Thymus (tissue), 11 donors: ENCODE measurements around the gene CLDN16. TPM values are rescaled to one million over a fixed set of nuclear protein-coding genes. Genes with fewer than 3 reads are reported as not detected.
A peak's percentile ranks its signal among the peaks of the same experiment; 100 is the strongest.

Experiments used
- DNase-seq, 9 donors: peaks; one replicate each; pipeline ENCODE4 v3.0.0-alpha.2; 2013; ENCODE audit warnings: low spot score in 9 of 9, low read depth in 6 of 9, missing footprints in 1 of 9
- H3K27ac ChIP-seq, 2 donors: one replicate each; pipeline ENCODE4 v1.5.1; 2013; ENCODE audit warnings: control low read depth in 1 of 2, low read depth in 1 of 2, low read length in 1 of 2, mild to moderate bottlenecking in 1 of 2, moderate library complexity in 1 of 2
- H3K27me3 ChIP-seq, 2 donors: one replicate each; pipeline ENCODE4 v1.5.1; 2013; ENCODE audit warnings: low read length in 1 of 2; ENCODE audit not compliant: control insufficient read depth in 2 of 2, insufficient read depth in 1 of 2
- H3K36me3 ChIP-seq, 2 donors: one replicate each; pipeline ENCODE4 v1.5.1; 2013; ENCODE audit warnings: low read length in 1 of 2, mild to moderate bottlenecking in 1 of 2, moderate library complexity in 1 of 2; ENCODE audit not compliant: control insufficient read depth in 2 of 2, insufficient read depth in 2 of 2
- H3K4me1 ChIP-seq, 2 donors: one replicate each; pipeline ENCODE4 v1.5.1; 2013; ENCODE audit warnings: low read length in 2 of 2; ENCODE audit not compliant: control insufficient read depth in 2 of 2, insufficient read depth in 2 of 2
- H3K4me3 ChIP-seq, 2 donors: one replicate each; pipeline ENCODE4 v1.5.1; 2013; ENCODE audit warnings: low read length in 2 of 2, control low read depth in 1 of 2, mild to moderate bottlenecking in 1 of 2
- H3K9me3 ChIP-seq, 2 donors: one replicate each; pipeline ENCODE4 v1.5.1; 2013; ENCODE audit warnings: low read length in 1 of 2, mild to moderate bottlenecking in 1 of 2; ENCODE audit not compliant: control insufficient read depth in 2 of 2, insufficient read depth in 1 of 2
- WGBS: extraction: QIAGEN DNeasy Blood & Tissue Kit; methylation state at CpG from one replicate; pipeline ENCODE4 v1.1.7; 2013; 5-methylcytosine and 5-hydroxymethylcytosine counted together
- polyA plus RNA-seq: library from polyadenylated mRNA; stranded (reverse); fragments of 200-250 nt; gene quantifications from one replicate; pipeline ENCODE4 v1.2.3, GENCODE V29; 2013
- total RNA-seq: library from RNA; stranded (reverse); fragments of 120-200 nt; gene quantifications from one replicate; pipeline ENCODE4 v1.2.4, GENCODE V29; 2013
- donor health status: healthy.

CLDN16 gene
- total and polyA plus RNA-seq, 2 donors = 0.52 to 1.3 TPM

DNA sequence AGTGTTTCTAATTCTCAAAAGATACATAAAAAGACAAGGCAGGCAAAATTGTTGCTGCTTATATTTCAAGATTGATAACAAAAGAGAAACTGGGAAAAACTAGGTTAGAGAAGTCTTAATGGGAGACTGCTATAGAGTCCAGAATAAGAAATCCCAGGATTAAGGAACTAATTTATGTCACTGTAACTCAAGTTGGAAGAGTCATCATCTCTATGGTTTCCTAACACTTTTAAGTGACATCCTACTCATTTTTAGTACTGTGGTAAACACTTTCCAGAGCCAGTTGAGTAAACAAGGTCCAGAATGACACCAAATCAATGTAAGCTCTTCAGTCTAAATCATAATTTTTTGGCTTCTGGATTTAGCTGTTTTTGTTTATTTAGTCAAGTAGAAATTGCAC, 8.0 kb downstream of the CLDN16 start:
- DNase-seq = no peak
- Histone ChIP-seq H3K27ac (no peak overlapping the region), H3K36me3 (no peaks in the 10 kb centered on the region), H3K27me3 (no peaks in the 10 kb centered on the region), H3K4me1 (no peaks in the 10 kb centered on the region), H3K9me3 (no peaks in the 10 kb centered on the region), H3K4me3 (no peak overlapping the region)

DNA sequence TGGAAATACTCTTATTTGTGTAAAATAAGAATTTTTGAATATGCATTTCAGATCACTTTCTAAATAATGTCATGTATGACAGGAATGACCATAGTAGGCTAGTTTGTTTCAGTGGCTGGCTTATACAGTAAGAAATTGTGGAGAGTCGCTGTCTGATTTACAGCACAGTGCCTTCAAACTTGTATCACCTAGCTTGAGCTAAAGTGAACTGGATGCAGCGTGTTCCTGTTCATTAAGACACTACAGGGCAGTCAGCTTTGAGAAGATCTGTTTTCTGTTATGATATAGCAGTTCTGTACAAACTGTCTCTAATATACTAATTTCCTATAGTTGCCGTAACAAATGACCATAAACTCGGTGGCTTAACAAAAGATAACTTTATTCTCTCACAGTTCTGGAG, 9.9 kb downstream of the CLDN16 start:
- Histone ChIP-seq H3K4me3 (no peak overlapping the region), H3K27ac (no peak overlapping the region), H3K36me3 (no peaks in the 10 kb centered on the region), H3K27me3 (no peaks in the 10 kb centered on the region), H3K9me3 (no peaks in the 10 kb centered on the region), H3K4me1 (no peaks in the 10 kb centered on the region)
- 90% methylated on average over 4 of the region's 4 CpGs for WGBS
- no peak for DNase-seq

DNA sequence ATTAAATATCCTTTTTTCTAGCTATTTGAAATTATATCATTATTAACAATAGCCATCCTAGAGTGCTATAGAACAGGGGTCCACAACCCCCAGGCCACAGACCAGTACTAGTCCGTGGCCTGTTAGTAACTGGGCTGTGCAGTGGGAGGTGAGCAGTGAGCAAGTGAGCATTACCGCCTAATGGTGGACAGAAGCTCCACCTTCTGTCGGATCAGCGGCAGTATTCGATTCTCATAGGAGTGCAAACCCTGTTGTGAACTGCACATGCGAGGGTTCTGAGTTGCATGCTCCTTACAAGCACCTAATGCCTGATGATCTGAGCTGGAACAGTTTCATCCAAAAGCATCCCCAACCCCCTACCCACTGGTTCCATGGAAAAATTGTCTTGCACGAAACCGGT, 11.7 kb downstream of the CLDN16 start:
- WGBS = 97% methylated on average over 8 of the region's 8 CpGs
- Histone ChIP-seq H3K27ac (no peak overlapping the region), H3K27me3 (no peaks in the 10 kb centered on the region), H3K4me3 (no peak overlapping the region), H3K36me3 (no peaks in the 10 kb centered on the region), H3K4me1 (no peaks in the 10 kb centered on the region), H3K9me3 (no peaks in the 10 kb centered on the region)
- no peak for DNase-seq

DNA sequence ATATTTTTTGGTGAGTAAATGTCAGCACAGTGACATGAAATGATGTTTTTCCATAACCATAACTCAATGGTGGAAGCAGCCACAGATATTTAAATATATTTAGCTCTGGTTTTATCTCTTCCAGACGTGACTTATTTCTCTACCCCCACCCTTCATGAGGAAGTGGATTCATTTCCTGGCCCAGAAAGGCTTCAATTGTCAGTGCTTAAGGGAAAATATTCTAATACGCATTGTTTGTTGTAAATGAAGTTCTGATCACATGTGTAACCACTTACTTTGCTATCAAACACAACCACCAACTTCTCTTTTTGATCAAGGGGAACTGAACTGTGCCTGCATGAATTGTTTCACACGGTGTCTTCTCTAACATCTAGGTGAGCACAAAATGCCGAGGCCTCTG, 14.0 kb downstream of the CLDN16 start:
- H3K9me3 ChIP-seq = no peaks in the 10 kb centered on the region
- no peak for DNase-seq
- no peaks in the 10 kb centered on the region for H3K27me3 ChIP-seq
- H3K36me3 ChIP-seq = no peaks in the 10 kb centered on the region
- 26% methylated on average over 4 of the region's 4 CpGs for WGBS
- no peak overlapping the region for H3K4me3 ChIP-seq
- H3K4me1 ChIP-seq = no peaks in the 10 kb centered on the region
- H3K27ac ChIP-seq = no peak overlapping the region

DNA sequence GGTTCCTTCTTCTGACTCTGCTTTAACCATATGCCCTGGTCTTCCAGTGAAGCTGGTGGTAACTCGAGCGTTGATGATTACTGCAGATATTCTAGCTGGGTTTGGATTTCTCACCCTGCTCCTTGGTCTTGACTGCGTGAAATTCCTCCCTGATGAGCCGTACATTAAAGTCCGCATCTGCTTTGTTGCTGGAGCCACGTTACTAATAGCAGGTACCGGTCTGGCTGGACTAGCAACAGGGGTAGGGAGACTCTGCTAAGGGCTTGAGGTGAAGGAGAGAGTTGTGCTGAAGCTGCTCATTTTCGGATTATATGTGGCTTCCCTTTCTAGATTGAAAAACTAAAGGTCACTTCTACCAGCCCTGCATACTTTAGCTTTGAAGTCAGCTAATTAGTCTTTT, 16.8 kb downstream of the CLDN16 start:
- H3K4me3 ChIP-seq = no peak overlapping the region
- H3K36me3 ChIP-seq = no peaks in the 10 kb centered on the region
- 96% methylated on average over 8 of the region's 8 CpGs for WGBS
- DNase-seq = no peak
- no peaks in the 10 kb centered on the region for H3K27me3 ChIP-seq
- no peak overlapping the region for H3K27ac ChIP-seq
- H3K4me1 ChIP-seq = no peaks in the 10 kb centered on the region
- H3K9me3 ChIP-seq = no peaks in the 10 kb centered on the region

DNA sequence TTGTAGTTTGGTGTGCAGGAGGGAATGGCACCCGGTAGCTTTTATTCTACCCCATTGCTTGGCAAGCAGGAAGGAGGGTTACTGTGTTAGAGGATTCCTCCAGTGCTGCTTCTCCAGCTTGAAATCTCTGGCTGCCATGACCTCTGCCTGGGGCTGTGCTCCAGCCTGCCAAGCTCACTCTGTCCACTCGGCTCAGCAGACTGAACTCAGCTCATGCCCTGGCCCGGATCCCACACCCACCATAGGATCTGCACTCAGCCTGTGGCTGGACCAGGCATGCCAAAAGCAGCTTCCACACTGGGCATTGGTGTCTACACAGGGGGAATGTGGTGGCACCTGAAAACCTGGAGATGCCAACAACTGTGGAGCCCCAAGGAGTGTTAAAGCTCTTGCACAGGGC, 26.3 kb downstream of the CLDN16 start:
- no peaks in the 10 kb centered on the region for H3K27me3 ChIP-seq

DNA sequence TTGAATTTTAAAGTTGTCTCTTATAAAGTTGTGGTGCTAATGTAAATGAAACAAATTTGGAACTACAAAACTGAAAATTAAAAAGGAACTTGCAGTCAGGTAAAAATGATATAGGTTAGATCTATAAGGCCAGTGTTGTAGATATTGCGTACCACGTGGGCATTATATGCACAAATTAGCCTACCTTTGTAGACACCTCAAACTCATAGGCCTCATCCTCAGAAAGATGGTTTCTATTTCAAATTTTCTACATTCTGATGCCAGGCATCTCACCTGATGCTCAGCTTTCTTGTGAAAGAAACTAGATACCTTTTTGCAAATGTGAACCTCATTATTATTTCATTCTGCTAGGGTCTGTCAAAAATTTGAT, 36.1 kb downstream of the CLDN16 start:
- H3K9me3 ChIP-seq = no peaks in the 10 kb centered on the region
- no peaks in the 10 kb centered on the region for H3K27me3 ChIP-seq
- 64% methylated on average over 2 of the region's 2 CpGs for WGBS
- H3K4me3 ChIP-seq = no peak overlapping the region
- DNase-seq = no peak
- no peak overlapping the region for H3K27ac ChIP-seq
- H3K36me3 ChIP-seq = no peaks in the 10 kb centered on the region
- H3K4me1 ChIP-seq = no peaks in the 10 kb centered on the region

More for the DNA sequence above, 26.3 kb downstream of the CLDN16 start:
- no peak for DNase-seq
- no peak overlapping the region for H3K4me3 ChIP-seq
- H3K36me3 ChIP-seq = no peaks in the 10 kb centered on the region
- 93% methylated on average over 3 of the region's 3 CpGs for WGBS
- peaks cover 0 to 15% of the 10 kb centered on the region in 2 donors for H3K9me3 ChIP-seq
- no peaks in the 10 kb centered on the region for H3K4me1 ChIP-seq
- H3K27ac ChIP-seq = no peak overlapping the region

DNA sequence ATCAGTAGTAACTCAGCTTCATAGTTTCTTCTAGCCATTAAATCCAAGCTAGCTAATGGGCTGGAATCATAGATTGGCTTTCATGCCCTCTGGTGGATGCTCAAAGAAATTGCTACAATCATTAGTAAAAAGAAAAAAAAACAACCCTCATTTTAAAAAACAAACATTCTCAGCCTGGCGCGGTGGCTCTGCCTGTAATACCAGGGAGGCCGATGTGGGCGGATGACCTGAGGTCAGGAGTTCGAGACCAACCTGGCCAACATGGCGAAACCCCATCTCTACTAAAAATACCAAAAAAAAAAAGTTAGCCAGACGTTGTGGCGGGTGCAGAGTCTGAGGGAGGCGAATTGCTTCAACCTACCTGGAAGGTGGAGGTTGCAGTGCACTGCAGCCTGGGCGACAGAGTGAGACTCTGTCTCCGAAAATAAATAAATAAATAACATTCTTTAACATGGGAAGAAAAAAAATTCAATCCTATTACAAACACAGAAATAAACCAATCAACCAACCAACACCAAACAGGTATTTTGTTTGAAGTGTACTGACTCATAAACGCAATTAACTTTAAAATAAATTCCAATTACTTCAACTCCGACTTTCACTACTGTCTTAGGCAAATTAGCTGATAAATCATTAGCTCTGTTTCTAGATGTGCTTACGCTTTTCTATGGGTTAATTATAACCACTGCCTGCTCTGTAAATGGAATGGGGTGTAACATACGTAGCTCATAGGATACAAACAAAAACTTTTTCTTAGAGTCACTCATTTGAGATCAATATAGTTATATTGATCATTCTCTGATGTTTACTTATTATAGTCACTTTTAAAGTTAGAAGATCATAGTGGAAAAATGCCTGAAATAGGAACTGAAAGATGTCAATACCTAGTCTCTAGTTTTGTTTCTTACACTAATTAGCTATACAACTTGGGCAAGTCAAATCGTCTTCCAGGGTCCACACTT, 36.8 kb downstream of the CLDN16 start:
- no peak overlapping the region for H3K4me3 ChIP-seq
- no peaks in the 10 kb centered on the region for H3K36me3 ChIP-seq
- DNase-seq = peak in 2 of 9 donors; percentile 17 to 48
- no peaks in the 10 kb centered on the region for H3K4me1 ChIP-seq
- no peaks in the 10 kb centered on the region for H3K27me3 ChIP-seq
- no peak overlapping the region for H3K27ac ChIP-seq
- no peaks in the 10 kb centered on the region for H3K9me3 ChIP-seq
- 44% methylated on average over 16 of the region's 16 CpGs for WGBS

DNA sequence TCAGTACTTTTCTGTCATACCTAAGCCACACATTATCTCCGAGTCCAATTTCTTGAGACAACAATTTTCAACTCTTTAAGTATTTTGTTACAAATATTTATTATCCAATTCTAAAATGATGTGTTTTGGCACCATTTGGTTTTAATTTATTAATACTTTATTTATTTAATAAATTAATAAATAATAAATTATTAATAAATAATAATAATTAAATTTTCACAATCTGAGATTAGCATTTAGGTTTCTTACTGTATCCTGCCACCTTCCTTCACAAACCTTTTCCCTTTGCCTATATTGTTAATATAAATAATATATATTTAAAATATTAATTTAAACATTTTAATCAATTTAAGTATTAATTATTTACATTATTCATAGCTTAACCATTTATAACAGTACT, 37.9 kb downstream of the CLDN16 start:
- Histone ChIP-seq H3K27ac (no peak overlapping the region), H3K36me3 (no peaks in the 10 kb centered on the region), H3K4me3 (no peak overlapping the region), H3K9me3 (no peaks in the 10 kb centered on the region), H3K4me1 (no peaks in the 10 kb centered on the region), H3K27me3 (no peaks in the 10 kb centered on the region)
- whole genome bisulfite sequencing = 97% methylated on average over 1 of the region's 1 CpG
- DNase-seq = no peak
